Activated CD4-positive, alpha-beta memory T cell treated with anti-CD3 and anti-CD28 coated beads for 36 hours (primary cell): ENCODE measurements around the gene USP48. TPM values are rescaled to one million over a fixed set of nuclear protein-coding genes. Genes with fewer than 3 reads are reported as not detected.
A peak's percentile ranks its signal among the peaks of the same experiment; 100 is the strongest.
"Not testable (repeated sequence)": the region's sequence is repeated elsewhere in the genome, so short reads cannot be mapped to it uniquely, and the experiment has no call there.

Source experiments
- CTCF ChIA-PET: fragments of 350-600 bp; sonication (Branson Sonifier 250); formaldehyde crosslinking; loops from one replicate; lab custom pipeline; 2021; ENCODE audit warnings: antibody characterized with exemption, inconsistent platforms; lab: Charles Lee
- POLR2A ChIA-PET: fragments of 350-600 bp; sonication (Branson Sonifier 250); formaldehyde crosslinking; loops from one replicate; lab custom pipeline; 2021; ENCODE audit warnings: antibody characterized with exemption; lab: Charles Lee
- DNase-seq: peaks from one replicate; pipeline ENCODE4 v3.0.0-alpha.2; 2020
- H3K27ac Mint-ChIP-seq: one replicate; pipeline ENCODE4 v1.8.0; 2021; ENCODE audit warnings: mixed read lengths
- H3K27me3 Mint-ChIP-seq: one replicate; pipeline ENCODE4 v1.8.0; 2021; ENCODE audit warnings: mixed read lengths
- H3K36me3 Mint-ChIP-seq: one replicate; pipeline ENCODE4 v1.8.0; 2021; ENCODE audit warnings: mixed read lengths
- H3K4me1 Mint-ChIP-seq: one replicate; pipeline ENCODE4 v1.8.0; 2021; ENCODE audit warnings: low read depth, mixed read lengths
- H3K4me3 Mint-ChIP-seq: one replicate; pipeline ENCODE4 v1.8.0; 2021; ENCODE audit warnings: mild to moderate bottlenecking, mixed read lengths
- H3K9me3 Mint-ChIP-seq: one replicate; pipeline ENCODE4 v1.8.0; 2021; ENCODE audit warnings: mixed read lengths
- intact Hi-C: fragments of 100-400 bp; cut with micrococcal nuclease; formaldehyde crosslinking; loops from one replicate; pipeline ENCODE4 v1.15.1; 2023
- total RNA-seq, 2 experiments: library from RNA; stranded (reverse); gene quantifications; one replicate each; pipeline ENCODE4 v1.2.3, GENCODE V29; 2021

The USP48 gene
- total RNA-seq, 2 experiments from 2014 or later: 77.2 to 91.1 TPM

- H3K27ac Mint-ChIP-seq: no peak overlapping the region
- DNase-seq: no peak
- H3K4me1 Mint-ChIP-seq: peaks cover 3% of the 10 kb centered on the region
- no peaks in the 10 kb centered on the region for H3K36me3 Mint-ChIP-seq
- intact Hi-C loops: no loop called here
- POLR2A ChIA-PET: no interaction called here
- H3K27me3 Mint-ChIP-seq: peaks cover 12% of the 10 kb centered on the region
- H3K4me3 Mint-ChIP-seq: no peak overlapping the region
- CTCF ChIA-PET: no interaction called here
- H3K9me3 Mint-ChIP-seq: no peaks in the 10 kb centered on the region
These were observed 30.6 kb upstream of the USP48 start for GRCh38 chr1:21813542-21813941.

- no peaks in the 10 kb centered on the region for H3K9me3 Mint-ChIP-seq
- no peak for DNase-seq
- intact Hi-C loops: no loop called here
- ChIA-PET POLR2A (no interaction called here), CTCF (no interaction called here)
- H3K4me1 Mint-ChIP-seq: peaks cover 2% of the 10 kb centered on the region
- H3K27me3 Mint-ChIP-seq: peaks cover 12% of the 10 kb centered on the region
- H3K27ac Mint-ChIP-seq: no peak within 1 kb of the TSS
- no peak within 1 kb of the TSS for H3K4me3 Mint-ChIP-seq
- no peaks in the 10 kb centered on the region for H3K36me3 Mint-ChIP-seq
These were observed 28.9 kb upstream of the USP48 start, which contains the start of gene LDLRAD2 for GRCh38 chr1:21811875-21812305. TSS of gene LDLRAD2 (plus strand) at chr1:21812265. CDS start at chr1:21812452, 187 bp downstream.

GRCh38 chr1:21804536-21804935 is 21.6 kb upstream of the USP48 start:
- Mint-ChIP-seq H3K9me3 (no peaks in the 10 kb centered on the region), H3K36me3 (no peaks in the 10 kb centered on the region), H3K27ac (no peak overlapping the region), H3K4me1 (no peaks in the 10 kb centered on the region), H3K4me3 (no peak overlapping the region), H3K27me3 (peaks cover 2% of the 10 kb centered on the region)
- POLR2A ChIA-PET: no interaction called here
- intact Hi-C loops: no loop called here
- CTCF ChIA-PET: no interaction called here
- no peak for DNase-seq

- DNase-seq: no peak
- Mint-ChIP-seq H3K27ac (no peak overlapping the region), H3K4me1 (no peaks in the 10 kb centered on the region), H3K9me3 (no peaks in the 10 kb centered on the region), H3K36me3 (no peaks in the 10 kb centered on the region), H3K4me3 (no peak overlapping the region), H3K27me3 (peaks cover 2% of the 10 kb centered on the region)
- ChIA-PET CTCF (no interaction called here), POLR2A (no interaction called here)
- intact Hi-C loops: no loop called here
These were observed 18.2 kb upstream of the USP48 start for GRCh38 chr1:21801100-21801499.

GRCh38 chr1:21799730-21800129 is 16.8 kb upstream of the USP48 start:
- no peaks in the 10 kb centered on the region for H3K27me3 Mint-ChIP-seq
- H3K36me3 Mint-ChIP-seq: no peaks in the 10 kb centered on the region
- intact Hi-C loops: no loop called here
- H3K4me3 Mint-ChIP-seq: no peak overlapping the region
- POLR2A ChIA-PET: no interaction called here
- no peak for DNase-seq
- H3K4me1 Mint-ChIP-seq: no peaks in the 10 kb centered on the region
- CTCF ChIA-PET: interaction anchor here (0.6 kb wide), 1 partner anchor 8 kb away, joined by 3 read pairs; no protein-coding TSS in a partner anchor
- H3K9me3 Mint-ChIP-seq: peaks cover 6% of the 10 kb centered on the region
- H3K27ac Mint-ChIP-seq: no peak overlapping the region

GRCh38 chr1:21795075-21795474 is 12.1 kb upstream of the USP48 start:
- Mint-ChIP-seq H3K4me1 (peaks cover 3% of the 10 kb centered on the region), H3K27me3 (no peaks in the 10 kb centered on the region), H3K4me3 (no peak overlapping the region), H3K36me3 (no peaks in the 10 kb centered on the region), H3K9me3 (peaks cover 9% of the 10 kb centered on the region), H3K27ac (no peak overlapping the region)
- POLR2A ChIA-PET: no interaction called here
- no peak for DNase-seq
- intact Hi-C loops: no loop called here
- CTCF ChIA-PET: no interaction called here

GRCh38 chr1:21794656-21795055 is 11.7 kb upstream of the USP48 start:
- no peak overlapping the region for H3K4me3 Mint-ChIP-seq
- intact Hi-C loops: no loop called here
- H3K9me3 Mint-ChIP-seq: peaks cover 9% of the 10 kb centered on the region
- no peak for DNase-seq
- H3K27ac Mint-ChIP-seq: no peak overlapping the region
- no peaks in the 10 kb centered on the region for H3K27me3 Mint-ChIP-seq
- peaks cover 3% of the 10 kb centered on the region for H3K4me1 Mint-ChIP-seq
- POLR2A ChIA-PET: no interaction called here
- H3K36me3 Mint-ChIP-seq: no peaks in the 10 kb centered on the region
- CTCF ChIA-PET: no interaction called here

- Mint-ChIP-seq H3K9me3 (peaks cover 9% of the 10 kb centered on the region), H3K4me1 (peaks cover 3% of the 10 kb centered on the region), H3K36me3 (no peaks in the 10 kb centered on the region), H3K4me3 (no peak overlapping the region), H3K27me3 (no peaks in the 10 kb centered on the region), H3K27ac (no peak overlapping the region)
- DNase-seq: no peak
- POLR2A ChIA-PET: no interaction called here
- CTCF ChIA-PET: no interaction called here
- intact Hi-C loops: no loop called here
These were observed 10.2 kb upstream of the USP48 start for GRCh38 chr1:21793104-21793503.

GRCh38 chr1:21786640-21787039 is 3.7 kb upstream of the USP48 start:
- Mint-ChIP-seq H3K27me3 (no peaks in the 10 kb centered on the region), H3K4me1 (peaks cover 7% of the 10 kb centered on the region), H3K27ac (no peak overlapping the region), H3K36me3 (peaks cover 2% of the 10 kb centered on the region), H3K9me3 (no peaks in the 10 kb centered on the region), H3K4me3 (no peak overlapping the region)
- intact Hi-C loops: no loop called here
- ChIA-PET POLR2A (no interaction called here), CTCF (no interaction called here)
- no peak for DNase-seq

- peak overlapping the region; percentile 23 for H3K27ac Mint-ChIP-seq
- POLR2A ChIA-PET, intact Hi-C loops, H3K9me3 Mint-ChIP-seq, H3K36me3 Mint-ChIP-seq, CTCF ChIA-PET, H3K4me1 Mint-ChIP-seq, H3K27me3 Mint-ChIP-seq, H3K4me3 Mint-ChIP-seq, DNase-seq: not testable (repeated sequence)
These were observed 2.8 kb upstream of the USP48 start for GRCh38 chr1:21785764-21786163.

- CTCF ChIA-PET: interaction anchor here (0.7 kb wide), 1 partner anchor 226 kb away, joined by 3 read pairs; no protein-coding TSS in a partner anchor
- Mint-ChIP-seq H3K4me3 (peak overlapping the region; percentile 94), H3K4me1 (peaks cover 18% of the 10 kb centered on the region), H3K36me3 (peaks cover 7% of the 10 kb centered on the region), H3K27ac (peak overlapping the region; percentile 97), H3K9me3 (no peaks in the 10 kb centered on the region), H3K27me3 (no peaks in the 10 kb centered on the region)
- intact Hi-C loops: loop anchor here (1.0 to 5.0 kb wide), 4 partner anchors 127 to 607 kb away; partner anchors contain the start of gene EIF4G3
- DNase-seq: no peak
- POLR2A ChIA-PET: interaction anchor here (0.6 to 3.2 kb wide), 6 partner anchors 18 to 269 kb away, joined by 3 to 23 read pairs (median 5); partner anchors contain the start of gene CDC42
These were observed 992 bp upstream of the USP48 start for GRCh38 chr1:21783679-21784603.

- Mint-ChIP-seq H3K9me3 (peaks cover 3% of the 10 kb centered on the region), H3K27ac (peak overlapping the region; percentile 97), H3K36me3 (peaks cover 11% of the 10 kb centered on the region), H3K4me3 (peak overlapping the region; percentile 94), H3K27me3 (no peaks in the 10 kb centered on the region), H3K4me1 (peaks cover 25% of the 10 kb centered on the region)
- POLR2A ChIA-PET: interaction anchor here (0.9 to 3.2 kb wide), 10 partner anchors 13 to 489 kb away, joined by 3 to 23 read pairs (median 5); partner anchors contain the start of gene CDC42
- intact Hi-C loops: loop anchor here (5.0 kb wide), 2 partner anchors 125 to 605 kb away; partner anchors contain the start of gene EIF4G3
- DNase-seq: peak; percentile 73
- CTCF ChIA-PET: interaction anchor here (0.7 to 2.1 kb wide), 9 partner anchors 34 to 241 kb away, joined by 3 to 9 read pairs (median 3); no protein-coding TSS in a partner anchor
These were observed 541 bp downstream of the USP48 start for GRCh38 chr1:21782349-21782867.
